Stimulated activated CD8-positive, alpha-beta memory T cell treated with anti-CD3 and anti-CD28 coated beads, Interleukin-2, amount 100 ng/mL, for 48 hours (primary cell): ENCODE results near the gene ZNF444.
"Not testable (repeated sequence)": the region's sequence is repeated elsewhere in the genome, so short reads cannot be mapped to it uniquely, and the experiment has no call there.

Source experiments
- DNase-seq, 2 donors: peaks; one replicate each; pipeline ENCODE4 v3.0.0-alpha.2; 2020; ENCODE audit warnings: low read depth in 2 of 2

The ZNF444 gene

DNA sequence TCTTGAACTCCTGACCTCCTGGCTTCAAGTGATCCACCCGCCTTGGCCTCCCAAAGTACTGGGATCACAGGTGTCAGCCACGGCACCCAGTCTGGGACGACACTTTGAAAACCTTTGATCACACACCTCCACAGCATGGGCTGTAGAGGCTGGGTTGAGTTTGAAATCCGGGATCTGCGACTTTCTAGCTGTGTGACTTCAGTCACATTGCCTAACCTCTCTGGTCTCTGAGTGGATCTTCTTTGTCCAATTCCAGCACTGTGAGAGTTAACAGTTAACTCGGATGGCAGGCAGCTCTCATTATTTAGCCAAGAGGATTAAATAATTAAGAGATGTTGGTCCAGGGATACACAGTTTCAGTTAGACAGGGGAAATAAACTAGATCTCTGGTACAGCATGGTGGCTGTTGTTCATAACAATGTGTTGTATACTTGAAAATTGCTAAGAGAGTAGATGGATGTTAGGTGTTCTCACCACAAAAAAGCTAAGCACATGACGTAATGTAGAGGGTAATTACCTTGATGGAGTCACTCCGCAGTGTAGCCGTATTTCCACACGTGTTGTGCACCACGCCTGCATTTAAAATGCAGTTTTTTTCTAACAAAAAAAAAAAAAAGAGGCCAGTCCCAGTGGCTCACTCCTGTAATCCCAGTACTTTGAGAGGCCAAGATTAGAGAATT lies 36.6 kb downstream of the ZNF444 start:
- no peak for DNase-seq

DNA sequence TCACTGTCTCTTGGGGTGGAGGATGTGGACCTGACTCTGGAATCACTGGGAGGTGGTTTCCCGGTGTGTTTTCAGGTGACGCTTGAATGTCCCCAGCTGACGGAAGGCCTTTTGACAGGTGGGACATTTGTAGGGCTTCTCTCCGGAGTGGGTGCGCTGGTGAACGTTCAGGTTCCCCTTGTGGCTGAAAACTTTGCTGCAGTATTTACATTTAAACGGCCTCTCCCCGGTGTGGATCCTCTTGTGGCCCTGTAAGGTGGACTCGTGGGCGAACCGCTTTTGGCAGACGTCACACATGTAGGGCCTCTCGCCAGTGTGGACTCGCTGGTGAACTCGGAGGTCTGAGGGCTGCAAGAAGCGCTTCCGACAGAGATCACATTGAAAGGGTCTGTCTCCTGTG lies 48.7 kb downstream of the ZNF444 start:
- no peak for DNase-seq

- no peak for DNase-seq
Measured at GRCh38 chr19:56191115-56191514, 50.0 kb downstream of the ZNF444 start.

DNA sequence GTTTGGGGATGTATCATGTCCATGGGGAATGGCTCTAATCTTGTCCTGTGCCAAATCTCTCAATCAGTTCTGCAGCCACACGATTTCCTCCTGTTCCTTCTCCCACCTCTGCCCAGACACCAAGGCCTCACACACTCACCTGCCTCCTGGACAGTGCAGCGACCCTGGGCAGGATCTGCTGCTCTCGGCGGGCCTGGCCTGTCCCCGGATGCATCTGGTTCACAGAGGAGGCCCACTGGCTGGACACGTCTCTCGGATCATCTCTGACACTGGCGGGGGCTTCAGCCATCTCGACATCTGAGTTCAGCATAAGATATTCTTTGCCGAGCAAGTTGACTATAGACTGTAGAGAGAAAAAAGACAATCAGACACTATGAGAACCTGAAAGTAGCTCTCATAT lies 50.6 kb downstream of the ZNF444 start:
- DNase-seq, result no peak

- DNase-seq, result no peak
Measured at GRCh38 chr19:56193981-56194640, 53.0 kb downstream of the ZNF444 start.

DNA sequence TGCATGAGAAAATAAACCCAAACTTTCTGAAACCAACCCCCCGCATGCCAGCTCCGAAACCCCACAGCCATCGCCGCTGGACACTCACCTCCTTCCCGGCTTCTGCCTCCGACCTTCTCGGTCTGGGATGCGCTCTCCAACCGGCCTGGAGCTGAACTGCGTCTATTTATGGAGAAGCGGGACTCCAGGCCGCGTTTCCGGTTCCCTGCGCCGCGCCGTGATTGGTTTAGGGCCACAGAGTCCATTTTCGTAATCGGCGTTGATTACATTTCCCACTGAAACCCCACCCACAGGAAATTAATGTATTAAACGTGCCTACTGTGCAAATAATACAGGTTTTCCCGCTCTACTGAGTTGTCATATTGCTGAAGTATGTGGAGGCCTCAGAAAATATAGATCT lies 56.6 kb downstream of the ZNF444 start, which contains the start of gene ZSCAN5B:
Gene ZSCAN5B (minus strand): TSS at position 138 of the 400 bp plus-strand sequence. CDS start 4,731 bp downstream, outside the sequence.
- DNase-seq, result not testable (repeated sequence)

- DNase-seq, result no peak
Measured at GRCh38 chr19:56199687-56200086, 58.6 kb downstream of the ZNF444 start.

DNA sequence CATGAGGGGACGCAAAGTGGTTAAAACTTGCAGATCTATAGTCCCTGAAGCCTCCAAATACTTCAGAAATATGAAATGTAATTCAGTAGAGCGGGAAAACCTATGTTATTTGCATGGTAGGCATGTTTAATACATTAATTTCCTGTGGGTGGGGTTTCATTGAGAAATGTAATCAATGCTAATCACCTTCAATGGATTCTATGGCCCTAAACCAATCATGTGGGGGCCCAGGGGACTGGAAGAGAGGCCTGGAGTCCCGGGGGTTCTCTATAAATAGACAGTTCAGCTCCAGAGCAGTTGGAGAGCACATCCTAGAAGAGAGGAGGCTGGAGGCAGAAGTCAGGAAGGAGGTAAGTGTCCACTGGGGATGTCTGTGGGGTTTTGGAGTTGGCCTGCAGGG lies 60.9 kb downstream of the ZNF444 start, which contains the start of gene ZSCAN5C:
Gene ZSCAN5C (plus strand): TSS at position 301 of the 400 bp plus-strand sequence. CDS start 3,641 bp downstream, outside the sequence.
- no peak for DNase-seq

- DNase-seq, result not testable (repeated sequence)
Measured at GRCh38 chr19:56207581-56207980, 66.5 kb downstream of the ZNF444 start.

- no peak for DNase-seq
Measured at GRCh38 chr19:56209091-56209490, 68.0 kb downstream of the ZNF444 start.

- not testable (repeated sequence) for DNase-seq
Measured at GRCh38 chr19:56210036-56210435, 68.9 kb downstream of the ZNF444 start.
